ENCODE data around the gene ZBTB20.

DNA sequence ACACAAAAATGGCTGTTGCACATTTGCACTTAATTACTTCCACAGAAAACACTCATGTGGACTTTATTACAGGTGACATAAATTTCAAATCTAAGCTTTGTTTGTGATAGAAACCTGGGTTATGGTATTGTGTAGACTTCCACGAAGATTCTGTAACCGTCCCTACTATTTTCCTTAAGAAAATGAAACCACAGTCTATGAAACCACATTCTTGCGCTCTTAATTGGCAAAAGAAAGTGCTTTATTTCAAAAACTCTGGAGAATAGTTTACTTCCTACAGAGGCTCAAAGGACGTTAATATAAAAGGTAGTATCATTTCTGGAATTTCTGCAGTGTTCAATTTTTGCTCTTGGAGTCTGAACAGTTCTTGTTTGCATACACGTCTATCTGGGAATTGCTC, 729.8 kb downstream of the ZBTB20 start:
- no peak for TF ChIP-seq YY1 (IDR thresholded peaks at IDR 0.05)
- TF ChIP-seq TAF1 (conservative IDR thresholded peaks at IDR 0.05) = no peak
- no peak for TF ChIP-seq SP1 (IDR thresholded peaks at IDR 0.05)
- no peak for TF ChIP-seq EGR1 (IDR thresholded peaks at IDR 0.05; ENCODE audit: low read depth in 2 of 2)
- TF ChIP-seq, protein P1, sequence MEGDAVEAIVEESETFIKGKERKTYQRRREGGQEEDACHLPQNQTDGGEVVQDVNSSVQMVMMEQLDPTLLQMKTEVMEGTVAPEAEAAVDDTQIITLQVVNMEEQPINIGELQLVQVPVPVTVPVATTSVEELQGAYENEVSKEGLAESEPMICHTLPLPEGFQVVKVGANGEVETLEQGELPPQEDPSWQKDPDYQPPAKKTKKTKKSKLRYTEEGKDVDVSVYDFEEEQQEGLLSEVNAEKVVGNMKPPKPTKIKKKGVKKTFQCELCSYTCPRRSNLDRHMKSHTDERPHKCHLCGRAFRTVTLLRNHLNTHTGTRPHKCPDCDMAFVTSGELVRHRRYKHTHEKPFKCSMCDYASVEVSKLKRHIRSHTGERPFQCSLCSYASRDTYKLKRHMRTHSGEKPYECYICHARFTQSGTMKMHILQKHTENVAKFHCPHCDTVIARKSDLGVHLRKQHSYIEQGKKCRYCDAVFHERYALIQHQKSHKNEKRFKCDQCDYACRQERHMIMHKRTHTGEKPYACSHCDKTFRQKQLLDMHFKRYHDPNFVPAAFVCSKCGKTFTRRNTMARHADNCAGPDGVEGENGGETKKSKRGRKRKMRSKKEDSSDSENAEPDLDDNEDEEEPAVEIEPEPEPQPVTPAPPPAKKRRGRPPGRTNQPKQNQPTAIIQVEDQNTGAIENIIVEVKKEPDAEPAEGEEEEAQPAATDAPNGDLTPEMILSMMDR (IDR thresholded peaks at IDR 0.05; ENCODE audit: low read depth, low read length, missing input control) = no peak
- TF ChIP-seq, protein P2, sequence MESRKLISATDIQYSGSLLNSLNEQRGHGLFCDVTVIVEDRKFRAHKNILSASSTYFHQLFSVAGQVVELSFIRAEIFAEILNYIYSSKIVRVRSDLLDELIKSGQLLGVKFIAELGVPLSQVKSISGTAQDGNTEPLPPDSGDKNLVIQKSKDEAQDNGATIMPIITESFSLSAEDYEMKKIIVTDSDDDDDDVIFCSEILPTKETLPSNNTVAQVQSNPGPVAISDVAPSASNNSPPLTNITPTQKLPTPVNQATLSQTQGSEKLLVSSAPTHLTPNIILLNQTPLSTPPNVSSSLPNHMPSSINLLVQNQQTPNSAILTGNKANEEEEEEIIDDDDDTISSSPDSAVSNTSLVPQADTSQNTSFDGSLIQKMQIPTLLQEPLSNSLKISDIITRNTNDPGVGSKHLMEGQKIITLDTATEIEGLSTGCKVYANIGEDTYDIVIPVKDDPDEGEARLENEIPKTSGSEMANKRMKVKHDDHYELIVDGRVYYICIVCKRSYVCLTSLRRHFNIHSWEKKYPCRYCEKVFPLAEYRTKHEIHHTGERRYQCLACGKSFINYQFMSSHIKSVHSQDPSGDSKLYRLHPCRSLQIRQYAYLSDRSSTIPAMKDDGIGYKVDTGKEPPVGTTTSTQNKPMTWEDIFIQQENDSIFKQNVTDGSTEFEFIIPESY (IDR thresholded peaks at IDR 0.05) = no peak
- no peak for TF ChIP-seq GABPA (IDR thresholded peaks at IDR 0.05 in 1 of 2, conservative IDR thresholded peaks at IDR 0.05 in 1 of 2)
- TF ChIP-seq, protein P3, sequence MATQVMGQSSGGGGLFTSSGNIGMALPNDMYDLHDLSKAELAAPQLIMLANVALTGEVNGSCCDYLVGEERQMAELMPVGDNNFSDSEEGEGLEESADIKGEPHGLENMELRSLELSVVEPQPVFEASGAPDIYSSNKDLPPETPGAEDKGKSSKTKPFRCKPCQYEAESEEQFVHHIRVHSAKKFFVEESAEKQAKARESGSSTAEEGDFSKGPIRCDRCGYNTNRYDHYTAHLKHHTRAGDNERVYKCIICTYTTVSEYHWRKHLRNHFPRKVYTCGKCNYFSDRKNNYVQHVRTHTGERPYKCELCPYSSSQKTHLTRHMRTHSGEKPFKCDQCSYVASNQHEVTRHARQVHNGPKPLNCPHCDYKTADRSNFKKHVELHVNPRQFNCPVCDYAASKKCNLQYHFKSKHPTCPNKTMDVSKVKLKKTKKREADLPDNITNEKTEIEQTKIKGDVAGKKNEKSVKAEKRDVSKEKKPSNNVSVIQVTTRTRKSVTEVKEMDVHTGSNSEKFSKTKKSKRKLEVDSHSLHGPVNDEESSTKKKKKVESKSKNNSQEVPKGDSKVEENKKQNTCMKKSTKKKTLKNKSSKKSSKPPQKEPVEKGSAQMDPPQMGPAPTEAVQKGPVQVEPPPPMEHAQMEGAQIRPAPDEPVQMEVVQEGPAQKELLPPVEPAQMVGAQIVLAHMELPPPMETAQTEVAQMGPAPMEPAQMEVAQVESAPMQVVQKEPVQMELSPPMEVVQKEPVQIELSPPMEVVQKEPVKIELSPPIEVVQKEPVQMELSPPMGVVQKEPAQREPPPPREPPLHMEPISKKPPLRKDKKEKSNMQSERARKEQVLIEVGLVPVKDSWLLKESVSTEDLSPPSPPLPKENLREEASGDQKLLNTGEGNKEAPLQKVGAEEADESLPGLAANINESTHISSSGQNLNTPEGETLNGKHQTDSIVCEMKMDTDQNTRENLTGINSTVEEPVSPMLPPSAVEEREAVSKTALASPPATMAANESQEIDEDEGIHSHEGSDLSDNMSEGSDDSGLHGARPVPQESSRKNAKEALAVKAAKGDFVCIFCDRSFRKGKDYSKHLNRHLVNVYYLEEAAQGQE (IDR thresholded peaks at IDR 0.05) = no peak
- no peak for TF ChIP-seq FOXA1 (IDR thresholded peaks at IDR 0.05)
- TF ChIP-seq, protein P4, sequence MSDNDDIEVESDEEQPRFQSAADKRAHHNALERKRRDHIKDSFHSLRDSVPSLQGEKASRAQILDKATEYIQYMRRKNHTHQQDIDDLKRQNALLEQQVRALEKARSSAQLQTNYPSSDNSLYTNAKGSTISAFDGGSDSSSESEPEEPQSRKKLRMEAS (IDR thresholded peaks at IDR 0.05) = no peak
- no peak for TF ChIP-seq JUND (IDR thresholded peaks at IDR 0.05)
- TF ChIP-seq RAD21 (IDR thresholded peaks at IDR 0.05) = no peak
- TF ChIP-seq, protein P5, sequence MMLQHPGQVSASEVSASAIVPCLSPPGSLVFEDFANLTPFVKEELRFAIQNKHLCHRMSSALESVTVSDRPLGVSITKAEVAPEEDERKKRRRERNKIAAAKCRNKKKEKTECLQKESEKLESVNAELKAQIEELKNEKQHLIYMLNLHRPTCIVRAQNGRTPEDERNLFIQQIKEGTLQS (IDR thresholded peaks at IDR 0.05) = no peak
- TF ChIP-seq HNF4A (conservative IDR thresholded peaks at IDR 0.05) = no peak

Measured in liver (tissue), 3 donors.